ENCODE results near the gene LIMS2.

- TF ChIP-seq CTCF (IDR thresholded peaks at IDR 0.05) (no peak), POLR2AphosphoS5 (IDR thresholded peaks at IDR 0.05; ENCODE audit: insufficient read depth in 1 of 2, low read depth in 1 of 2) (no peak), POLR2A (IDR thresholded peaks at IDR 0.05) (no peak)
Measured at GRCh38 chr2:127627740-127628571, 47.4 kb downstream of the LIMS2 start.
